SK-N-SH (cell line): ENCODE data around the gene PIP5K1B. TPM values are rescaled to one million over a fixed set of nuclear protein-coding genes. Genes with fewer than 3 reads are reported as not detected.

Experiments
- CTCF ChIA-PET: fragments of 300-600, 350-600 bp; formaldehyde crosslinking; extraction: SDS; loops from one replicate; lab custom pipeline; 2021; lab: Yijun Ruan, JAX
- POLR2A ChIA-PET: fragments of 350-600 bp; sonication (Branson Sonifier 250); formaldehyde crosslinking; extraction: SDS; loops from one replicate; lab custom pipeline; 2020; ENCODE audit warnings: antibody characterized with exemption, inconsistent platforms; lab: Yijun Ruan, JAX
- DNase-seq: peaks from one replicate; pipeline ENCODE4 v3.0.0; 2012
- H2AFZ ChIP-seq: fragments of 200-600 bp; sonication (generic); 2 replicates; pipeline ENCODE4 v1.8.1; 2016; ENCODE audit warnings: antibody characterized with exemption, mild to moderate bottlenecking, low read depth
- H3F3A ChIP-seq: fragments of 200-600 bp; sonication (generic); replicated peaks from 2 replicates; pipeline ENCODE3; 2016; ENCODE audit warnings: antibody characterized with exemption, mild to moderate bottlenecking; ENCODE audit not compliant: insufficient read depth
- H3K27ac ChIP-seq, 2 experiments: fragments of 200-500 bp in 1 of 2; fragments of 200-600 bp in 1 of 2; sonication (Bioruptor generic) in 1 of 2; sonication (generic), shearing (Covaris generic) in 1 of 2; 2 replicates each; pipeline versions ENCODE4 v1.5.1 to v1.6.1; 2014 to 2016; ENCODE audit warnings: low read depth in 2 of 2, inconsistent platforms in 1 of 2, low read length in 1 of 2, mild to moderate bottlenecking in 1 of 2, mixed read lengths in 1 of 2
- H3K27me3 ChIP-seq: fragments of 200-600 bp; sonication (generic), shearing (Covaris generic); 2 replicates; pipeline ENCODE4 v1.6.1; 2016; ENCODE audit warnings: mixed run types; ENCODE audit not compliant: insufficient read depth
- H3K36me3 ChIP-seq, 2 experiments: fragments of 200-500 bp in 1 of 2; fragments of 200-600 bp in 1 of 2; sonication (Bioruptor generic) in 1 of 2; sonication (generic) in 1 of 2; replicated peaks in 1 of 2; 2 replicates each; pipeline versions ENCODE3 to v1.5.1; 2014 to 2016; ENCODE audit warnings: low read length in 1 of 2, mild to moderate bottlenecking in 1 of 2; ENCODE audit not compliant: insufficient read depth in 2 of 2, control insufficient read depth in 1 of 2
- H3K4me1 ChIP-seq, 2 experiments: fragments of 200-500 bp in 1 of 2; fragments of 200-600 bp in 1 of 2; sonication (Bioruptor generic) in 1 of 2; sonication (generic), shearing (Covaris generic) in 1 of 2; 2 replicates each; pipeline versions ENCODE4 v1.5.1 to v1.6.1; 2014 to 2016; ENCODE audit warnings: low read depth in 1 of 2, low read length in 1 of 2, mixed run types in 1 of 2; ENCODE audit not compliant: insufficient read depth in 2 of 2, control insufficient read depth in 1 of 2
- H3K4me2 ChIP-seq: fragments of 200-600 bp; sonication (generic), shearing (Covaris generic); 2 replicates; pipeline ENCODE4 v1.6.1; 2017; ENCODE audit warnings: mixed run types
- H3K4me3 ChIP-seq, 2 experiments: fragments of 200-500 bp in 1 of 2; fragments of 200-600 bp in 1 of 2; sonication (Bioruptor generic) in 1 of 2; sonication (generic), shearing (Covaris generic) in 1 of 2; 2 replicates each; pipeline versions ENCODE4 v1.5.1 to v1.8.1; 2014 to 2016; ENCODE audit warnings: low read depth in 2 of 2, inconsistent platforms in 1 of 2, low read length in 1 of 2, mild to moderate bottlenecking in 1 of 2, mixed read lengths in 1 of 2, moderate library complexity in 1 of 2
- H3K79me2 ChIP-seq: fragments of 200-600 bp; sonication (generic); 2 replicates; pipeline ENCODE4 v1.8.1; 2017; ENCODE audit warnings: mild to moderate bottlenecking; ENCODE audit not compliant: insufficient read depth
- H3K9ac ChIP-seq: fragments of 200-600 bp; sonication (generic); 2 replicates; pipeline ENCODE4 v1.6.1; 2017; ENCODE audit warnings: mixed run types
- H3K9me2 ChIP-seq: fragments of 200-600 bp; sonication (generic); 2 replicates; pipeline ENCODE4 v1.6.1; 2017; ENCODE audit warnings: mixed run types
- H3K9me3 ChIP-seq: fragments of 200-600 bp; sonication (generic); 2 replicates; pipeline ENCODE4 v1.6.1; 2017; ENCODE audit warnings: mixed run types, mild to moderate bottlenecking, moderate library complexity
- H4K20me1 ChIP-seq: fragments of 200-600 bp; sonication (generic); 2 replicates; pipeline ENCODE4 v1.6.1; 2017; ENCODE audit warnings: mild to moderate bottlenecking, mixed run types; ENCODE audit not compliant: insufficient read depth
- ELF1 ChIP-seq: IDR thresholded peaks from 2 replicates; pipeline ENCODE4 v1.4.0; 2012
- EP300 ChIP-seq, 2 experiments: IDR thresholded peaks; 2 replicates each; pipeline versions ENCODE4 v1.4.0 to v1.6.1; 2012; ENCODE audit warnings: borderline replicate concordance in 1 of 2, low read depth in 1 of 2, low read length in 1 of 2
- EZH2phosphoT487 ChIP-seq: fragments of 200-600 bp; sonication (generic); IDR thresholded peaks from 2 replicates; pipeline ENCODE4 v1.6.1; 2017; ENCODE audit warnings: low read depth, mixed run types, mild to moderate bottlenecking, antibody characterized with exemption, moderate library complexity, borderline replicate concordance
- FOSL2 ChIP-seq: IDR thresholded peaks from 2 replicates; pipeline ENCODE4 v1.4.0; 2012; ENCODE audit warnings: low read depth, mild to moderate bottlenecking, moderate library complexity, borderline replicate concordance
- JUND ChIP-seq: IDR thresholded peaks from 2 replicates; pipeline ENCODE4 v1.4.0; 2012
- MEF2A ChIP-seq: IDR thresholded peaks from 2 replicates; pipeline ENCODE4 v1.4.0; 2012; ENCODE audit warnings: low read depth, borderline replicate concordance
- MXI1 ChIP-seq: IDR thresholded peaks from 2 replicates; pipeline ENCODE4 v1.6.1; 2012; ENCODE audit warnings: mild to moderate bottlenecking, low read depth, low read length, improper control_type of control experiment
- NRF1 ChIP-seq: IDR thresholded peaks from 2 replicates; pipeline ENCODE4 v1.6.1; 2012; ENCODE audit warnings: low read depth, mild to moderate bottlenecking, low read length
- POLR2AphosphoS5 ChIP-seq: IDR thresholded peaks from 2 replicates; pipeline ENCODE4 v1.6.1; 2012; ENCODE audit warnings: low read depth, low read length
- RAD21 ChIP-seq: IDR thresholded peaks from 2 replicates; pipeline ENCODE4 v1.6.1; 2012; ENCODE audit warnings: mild to moderate bottlenecking, low read length
- RCOR1 ChIP-seq: fragments of 150-350 bp; IDR thresholded peaks from 2 replicates; pipeline ENCODE4 v1.6.1; 2017; ENCODE audit warnings: antibody characterized with exemption, low read length
- RFX5 ChIP-seq: IDR thresholded peaks from 2 replicates; pipeline ENCODE4 v1.6.1; 2012; ENCODE audit warnings: mild to moderate bottlenecking, improper control_type of control experiment, low read length
- SIN3A ChIP-seq: IDR thresholded peaks from 2 replicates; pipeline ENCODE4 v1.6.1; 2012; ENCODE audit warnings: low read depth, mild to moderate bottlenecking, low read length, moderate library complexity, borderline replicate concordance
- SMC3 ChIP-seq: IDR thresholded peaks from 2 replicates; pipeline ENCODE4 v1.6.1; 2012; ENCODE audit warnings: low read depth, low read length, improper control_type of control experiment
- TAF1 ChIP-seq: IDR thresholded peaks from 2 replicates; pipeline ENCODE4 v1.6.1; 2012; ENCODE audit warnings: low read depth, mild to moderate bottlenecking, low read length, moderate library complexity, borderline replicate concordance
- TCF12 ChIP-seq: IDR thresholded peaks from 2 replicates; pipeline ENCODE4 v1.4.0; 2012
- WGBS: methylation state at CpG from one replicate; pipeline ENCODE4 v1.1.6; 2017; ENCODE audit warnings: low lambda C conversion rate; 5-methylcytosine and 5-hydroxymethylcytosine counted together
- polyA plus RNA-seq, 3 experiments: library from polyadenylated mRNA; depleted of rRNA; stranded (reverse); fragments of >200 nt; gene quantifications; 2 replicates each; pipeline ENCODE4 v1.2.3, GENCODE V29; 2012
- TF ChIP-seq, protein P1 (sequence below): IDR thresholded peaks from 2 replicates; pipeline ENCODE4 v1.6.1; 2012; ENCODE audit warnings: mild to moderate bottlenecking, low read depth, low read length, moderate library complexity
- TF ChIP-seq, protein P2 (sequence below): IDR thresholded peaks from 2 replicates; pipeline ENCODE4 v1.4.0; 2012; ENCODE audit warnings: low read depth, borderline replicate concordance
- TF ChIP-seq, protein P3 (sequence below): IDR thresholded peaks from 2 replicates; pipeline ENCODE4; 2012
- TF ChIP-seq, protein P4 (sequence below): fragments of 150-350 bp; IDR thresholded peaks from 2 replicates; pipeline ENCODE4 v1.6.1; 2017; ENCODE audit warnings: antibody characterized with exemption, low read length, low read depth, borderline replicate concordance
- TF ChIP-seq, protein P5 (sequence below): IDR thresholded peaks from 2 replicates; pipeline ENCODE4 v1.4.0; 2012; ENCODE audit warnings: low read depth

PIP5K1B gene
- polyA plus RNA-seq, 1 of the 3 experiments (the other 2 are of a cell fraction), result not detected

DNA sequence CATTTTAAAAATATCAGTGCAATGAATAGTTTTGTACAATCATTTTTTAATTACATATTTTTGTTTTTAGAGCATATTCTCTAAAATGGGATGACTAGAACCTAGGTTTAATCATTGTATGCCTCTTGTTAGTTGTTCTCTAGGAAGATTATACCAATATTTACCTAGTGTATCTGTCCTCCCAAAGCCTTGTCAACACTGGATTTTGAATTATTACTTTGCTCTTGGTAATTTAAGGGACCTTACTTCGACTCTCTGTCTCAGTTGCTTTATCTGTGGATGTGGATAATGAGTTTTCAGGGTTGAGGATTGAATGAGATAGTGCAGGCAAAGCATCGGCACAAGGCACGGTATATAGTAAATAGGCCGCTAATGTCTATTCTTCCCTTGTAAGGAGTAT, 10.9 kb upstream of the PIP5K1B start (continued):
- TF ChIP-seq, protein P1, sequence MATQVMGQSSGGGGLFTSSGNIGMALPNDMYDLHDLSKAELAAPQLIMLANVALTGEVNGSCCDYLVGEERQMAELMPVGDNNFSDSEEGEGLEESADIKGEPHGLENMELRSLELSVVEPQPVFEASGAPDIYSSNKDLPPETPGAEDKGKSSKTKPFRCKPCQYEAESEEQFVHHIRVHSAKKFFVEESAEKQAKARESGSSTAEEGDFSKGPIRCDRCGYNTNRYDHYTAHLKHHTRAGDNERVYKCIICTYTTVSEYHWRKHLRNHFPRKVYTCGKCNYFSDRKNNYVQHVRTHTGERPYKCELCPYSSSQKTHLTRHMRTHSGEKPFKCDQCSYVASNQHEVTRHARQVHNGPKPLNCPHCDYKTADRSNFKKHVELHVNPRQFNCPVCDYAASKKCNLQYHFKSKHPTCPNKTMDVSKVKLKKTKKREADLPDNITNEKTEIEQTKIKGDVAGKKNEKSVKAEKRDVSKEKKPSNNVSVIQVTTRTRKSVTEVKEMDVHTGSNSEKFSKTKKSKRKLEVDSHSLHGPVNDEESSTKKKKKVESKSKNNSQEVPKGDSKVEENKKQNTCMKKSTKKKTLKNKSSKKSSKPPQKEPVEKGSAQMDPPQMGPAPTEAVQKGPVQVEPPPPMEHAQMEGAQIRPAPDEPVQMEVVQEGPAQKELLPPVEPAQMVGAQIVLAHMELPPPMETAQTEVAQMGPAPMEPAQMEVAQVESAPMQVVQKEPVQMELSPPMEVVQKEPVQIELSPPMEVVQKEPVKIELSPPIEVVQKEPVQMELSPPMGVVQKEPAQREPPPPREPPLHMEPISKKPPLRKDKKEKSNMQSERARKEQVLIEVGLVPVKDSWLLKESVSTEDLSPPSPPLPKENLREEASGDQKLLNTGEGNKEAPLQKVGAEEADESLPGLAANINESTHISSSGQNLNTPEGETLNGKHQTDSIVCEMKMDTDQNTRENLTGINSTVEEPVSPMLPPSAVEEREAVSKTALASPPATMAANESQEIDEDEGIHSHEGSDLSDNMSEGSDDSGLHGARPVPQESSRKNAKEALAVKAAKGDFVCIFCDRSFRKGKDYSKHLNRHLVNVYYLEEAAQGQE, result no peak
- TF ChIP-seq, all 33 proteins: peak for 0

DNA sequence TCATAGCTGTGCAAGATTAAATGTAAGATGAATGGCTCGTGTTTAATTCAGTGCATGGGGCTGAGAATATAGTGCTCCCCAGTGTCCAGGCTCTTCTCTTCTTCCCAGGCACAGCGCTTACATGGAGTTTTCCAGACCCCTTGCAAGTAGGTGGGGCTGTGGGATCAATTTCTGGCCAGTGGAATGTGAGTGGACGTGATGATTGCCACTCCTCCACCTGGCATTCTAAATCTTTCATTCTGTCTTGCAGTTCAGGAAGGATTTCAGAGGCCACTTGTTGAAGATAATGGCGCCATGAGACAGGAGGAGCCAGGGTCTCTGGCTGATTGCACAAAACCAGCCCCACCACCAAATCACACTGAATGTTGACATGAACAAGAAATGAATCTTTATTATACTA, 7.2 kb upstream of the PIP5K1B start:
- Histone ChIP-seq H3K4me3 (no peak overlapping the region), H3K4me1 (no peaks in the 10 kb centered on the region), H3K36me3 (no peaks in the 10 kb centered on the region), H3K9ac (no peak overlapping the region), H2AFZ (no peak overlapping the region), H4K20me1 (no peaks in the 10 kb centered on the region), H3K4me2 (no peak overlapping the region)
- ChIA-PET POLR2A (no interaction called here), CTCF (no interaction called here)
- no peak for DNase-seq
- no peak for TF ChIP-seq TAF1
- TF ChIP-seq, protein P2, sequence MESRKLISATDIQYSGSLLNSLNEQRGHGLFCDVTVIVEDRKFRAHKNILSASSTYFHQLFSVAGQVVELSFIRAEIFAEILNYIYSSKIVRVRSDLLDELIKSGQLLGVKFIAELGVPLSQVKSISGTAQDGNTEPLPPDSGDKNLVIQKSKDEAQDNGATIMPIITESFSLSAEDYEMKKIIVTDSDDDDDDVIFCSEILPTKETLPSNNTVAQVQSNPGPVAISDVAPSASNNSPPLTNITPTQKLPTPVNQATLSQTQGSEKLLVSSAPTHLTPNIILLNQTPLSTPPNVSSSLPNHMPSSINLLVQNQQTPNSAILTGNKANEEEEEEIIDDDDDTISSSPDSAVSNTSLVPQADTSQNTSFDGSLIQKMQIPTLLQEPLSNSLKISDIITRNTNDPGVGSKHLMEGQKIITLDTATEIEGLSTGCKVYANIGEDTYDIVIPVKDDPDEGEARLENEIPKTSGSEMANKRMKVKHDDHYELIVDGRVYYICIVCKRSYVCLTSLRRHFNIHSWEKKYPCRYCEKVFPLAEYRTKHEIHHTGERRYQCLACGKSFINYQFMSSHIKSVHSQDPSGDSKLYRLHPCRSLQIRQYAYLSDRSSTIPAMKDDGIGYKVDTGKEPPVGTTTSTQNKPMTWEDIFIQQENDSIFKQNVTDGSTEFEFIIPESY, result no peak
- no peak for TF ChIP-seq RCOR1
- no peak for TF ChIP-seq RAD21
- no peak for TF ChIP-seq SIN3A
- no peak for TF ChIP-seq TCF12
- TF ChIP-seq EP300 (IDR thresholded peaks at IDR 0.05; ENCODE audit: borderline replicate concordance in 1 of 2, low read depth in 1 of 2, low read length in 1 of 2), result no peak
- TF ChIP-seq FOSL2, result no peak
- no peak for TF ChIP-seq ELF1
- TF ChIP-seq, protein P3, sequence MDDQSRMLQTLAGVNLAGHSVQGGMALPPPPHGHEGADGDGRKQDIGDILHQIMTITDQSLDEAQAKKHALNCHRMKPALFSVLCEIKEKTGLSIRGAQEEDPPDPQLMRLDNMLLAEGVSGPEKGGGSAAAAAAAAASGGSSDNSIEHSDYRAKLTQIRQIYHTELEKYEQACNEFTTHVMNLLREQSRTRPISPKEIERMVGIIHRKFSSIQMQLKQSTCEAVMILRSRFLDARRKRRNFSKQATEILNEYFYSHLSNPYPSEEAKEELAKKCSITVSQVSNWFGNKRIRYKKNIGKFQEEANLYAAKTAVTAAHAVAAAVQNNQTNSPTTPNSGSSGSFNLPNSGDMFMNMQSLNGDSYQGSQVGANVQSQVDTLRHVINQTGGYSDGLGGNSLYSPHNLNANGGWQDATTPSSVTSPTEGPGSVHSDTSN, result no peak
- no peak for TF ChIP-seq RFX5
- no peak for TF ChIP-seq POLR2AphosphoS5
- no peak for TF ChIP-seq JUND
- TF ChIP-seq, protein P4, sequence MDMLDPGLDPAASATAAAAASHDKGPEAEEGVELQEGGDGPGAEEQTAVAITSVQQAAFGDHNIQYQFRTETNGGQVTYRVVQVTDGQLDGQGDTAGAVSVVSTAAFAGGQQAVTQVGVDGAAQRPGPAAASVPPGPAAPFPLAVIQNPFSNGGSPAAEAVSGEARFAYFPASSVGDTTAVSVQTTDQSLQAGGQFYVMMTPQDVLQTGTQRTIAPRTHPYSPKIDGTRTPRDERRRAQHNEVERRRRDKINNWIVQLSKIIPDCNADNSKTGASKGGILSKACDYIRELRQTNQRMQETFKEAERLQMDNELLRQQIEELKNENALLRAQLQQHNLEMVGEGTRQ, result no peak
- TF ChIP-seq MEF2A, result no peak
- TF ChIP-seq NRF1, result no peak
- TF ChIP-seq, protein P5, sequence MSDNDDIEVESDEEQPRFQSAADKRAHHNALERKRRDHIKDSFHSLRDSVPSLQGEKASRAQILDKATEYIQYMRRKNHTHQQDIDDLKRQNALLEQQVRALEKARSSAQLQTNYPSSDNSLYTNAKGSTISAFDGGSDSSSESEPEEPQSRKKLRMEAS, result no peak
- TF ChIP-seq MXI1, result no peak
- no peak for TF ChIP-seq EZH2phosphoT487
- no peak for TF ChIP-seq SMC3
- TF ChIP-seq, all 33 proteins: peak for 0
- Histone ChIP-seq H3K27me3 (no peaks in the 10 kb centered on the region; the same call in 1 of the 2 replicates), H3K79me2 (no peaks in the 10 kb centered on the region), H3K9me2 (no peaks in the 10 kb centered on the region), H3K9me3 (no peaks in the 10 kb centered on the region), H3F3A (no peaks in the 10 kb centered on the region), H3K27ac (no peak overlapping the region)
- WGBS, result 0% methylated on average over 4 of the region's 4 CpGs
